Ovary (tissue), 3 donors: ENCODE results near the gene KCNV2.

Experiments used
- EP300 ChIP-seq: sonication (generic); formaldehyde crosslinking; IDR thresholded peaks from one replicate; pipeline ENCODE4 v1.6.1; 2017; ENCODE audit warnings: antibody characterized with exemption
- TF ChIP-seq, protein P1 (sequence below), 3 donors: fragments of 450-650 bp in 2 of 3; fragments of 200-600 bp in 1 of 3; IDR thresholded peaks; one replicate each; pipeline versions ENCODE4 v1.5.1 to v1.8.0; 2016 to 2022; ENCODE audit warnings: antibody characterized with exemption in 3 of 3, mild to moderate bottlenecking in 1 of 3
- donor health status: DM: no; HTN: no; CAD: no.

DNA sequence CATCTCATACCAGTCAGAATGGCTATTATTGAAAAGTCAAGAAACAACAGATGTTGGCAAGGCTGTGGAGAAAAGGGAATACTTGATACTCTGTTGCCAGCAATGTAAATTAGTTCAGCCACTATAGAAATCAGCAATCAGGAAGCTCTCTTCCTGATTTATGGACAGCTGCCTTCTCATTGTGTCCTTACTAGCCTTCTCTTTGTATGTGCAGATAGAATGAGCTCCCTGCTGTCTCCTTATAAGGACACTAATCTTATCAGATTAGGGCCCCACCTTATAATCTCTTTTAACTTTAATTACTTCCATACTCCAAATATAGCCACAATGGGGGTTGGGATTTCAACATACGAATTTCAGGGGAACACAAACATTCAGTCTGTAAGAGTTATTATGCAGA lies 38.0 kb downstream of the KCNV2 start:
- TF ChIP-seq EP300 = no peak
- TF ChIP-seq, protein P1, sequence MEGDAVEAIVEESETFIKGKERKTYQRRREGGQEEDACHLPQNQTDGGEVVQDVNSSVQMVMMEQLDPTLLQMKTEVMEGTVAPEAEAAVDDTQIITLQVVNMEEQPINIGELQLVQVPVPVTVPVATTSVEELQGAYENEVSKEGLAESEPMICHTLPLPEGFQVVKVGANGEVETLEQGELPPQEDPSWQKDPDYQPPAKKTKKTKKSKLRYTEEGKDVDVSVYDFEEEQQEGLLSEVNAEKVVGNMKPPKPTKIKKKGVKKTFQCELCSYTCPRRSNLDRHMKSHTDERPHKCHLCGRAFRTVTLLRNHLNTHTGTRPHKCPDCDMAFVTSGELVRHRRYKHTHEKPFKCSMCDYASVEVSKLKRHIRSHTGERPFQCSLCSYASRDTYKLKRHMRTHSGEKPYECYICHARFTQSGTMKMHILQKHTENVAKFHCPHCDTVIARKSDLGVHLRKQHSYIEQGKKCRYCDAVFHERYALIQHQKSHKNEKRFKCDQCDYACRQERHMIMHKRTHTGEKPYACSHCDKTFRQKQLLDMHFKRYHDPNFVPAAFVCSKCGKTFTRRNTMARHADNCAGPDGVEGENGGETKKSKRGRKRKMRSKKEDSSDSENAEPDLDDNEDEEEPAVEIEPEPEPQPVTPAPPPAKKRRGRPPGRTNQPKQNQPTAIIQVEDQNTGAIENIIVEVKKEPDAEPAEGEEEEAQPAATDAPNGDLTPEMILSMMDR (IDR thresholded peaks at IDR 0.05) = no peak
